SK-N-SH (cell line): ENCODE measurements around the gene TMEM266. TPM values are rescaled to one million over a fixed set of nuclear protein-coding genes. Genes with fewer than 3 reads are reported as not detected.

ENCODE experiments used
- CTCF ChIA-PET: fragments of 300-600, 350-600 bp; formaldehyde crosslinking; extraction: SDS; loops from one replicate; lab custom pipeline; 2021; lab: Yijun Ruan, JAX
- POLR2A ChIA-PET: fragments of 350-600 bp; sonication (Branson Sonifier 250); formaldehyde crosslinking; extraction: SDS; loops from one replicate; lab custom pipeline; 2020; ENCODE audit warnings: antibody characterized with exemption, inconsistent platforms; lab: Yijun Ruan, JAX
- DNase-seq: peaks from one replicate; pipeline ENCODE4 v3.0.0; 2012
- H2AFZ ChIP-seq: fragments of 200-600 bp; sonication (generic); 2 replicates; pipeline ENCODE4 v1.8.1; 2016; ENCODE audit warnings: antibody characterized with exemption, mild to moderate bottlenecking, low read depth
- H3F3A ChIP-seq: fragments of 200-600 bp; sonication (generic); replicated peaks from 2 replicates; pipeline ENCODE3; 2016; ENCODE audit warnings: antibody characterized with exemption, mild to moderate bottlenecking; ENCODE audit not compliant: insufficient read depth
- H3K27ac ChIP-seq, 2 experiments: fragments of 200-500 bp in 1 of 2; fragments of 200-600 bp in 1 of 2; sonication (Bioruptor generic) in 1 of 2; sonication (generic), shearing (Covaris generic) in 1 of 2; 2 replicates each; pipeline versions ENCODE4 v1.5.1 to v1.6.1; 2014 to 2016; ENCODE audit warnings: low read depth in 2 of 2, inconsistent platforms in 1 of 2, low read length in 1 of 2, mild to moderate bottlenecking in 1 of 2, mixed read lengths in 1 of 2
- H3K27me3 ChIP-seq: fragments of 200-600 bp; sonication (generic), shearing (Covaris generic); 2 replicates; pipeline ENCODE4 v1.6.1; 2016; ENCODE audit warnings: mixed run types; ENCODE audit not compliant: insufficient read depth
- H3K36me3 ChIP-seq, 2 experiments: fragments of 200-500 bp in 1 of 2; fragments of 200-600 bp in 1 of 2; sonication (Bioruptor generic) in 1 of 2; sonication (generic) in 1 of 2; replicated peaks in 1 of 2; 2 replicates each; pipeline versions ENCODE3 to v1.5.1; 2014 to 2016; ENCODE audit warnings: low read length in 1 of 2, mild to moderate bottlenecking in 1 of 2; ENCODE audit not compliant: insufficient read depth in 2 of 2, control insufficient read depth in 1 of 2
- H3K4me1 ChIP-seq, 2 experiments: fragments of 200-500 bp in 1 of 2; fragments of 200-600 bp in 1 of 2; sonication (Bioruptor generic) in 1 of 2; sonication (generic), shearing (Covaris generic) in 1 of 2; 2 replicates each; pipeline versions ENCODE4 v1.5.1 to v1.6.1; 2014 to 2016; ENCODE audit warnings: low read depth in 1 of 2, low read length in 1 of 2, mixed run types in 1 of 2; ENCODE audit not compliant: insufficient read depth in 2 of 2, control insufficient read depth in 1 of 2
- H3K4me2 ChIP-seq: fragments of 200-600 bp; sonication (generic), shearing (Covaris generic); 2 replicates; pipeline ENCODE4 v1.6.1; 2017; ENCODE audit warnings: mixed run types
- H3K4me3 ChIP-seq, 2 experiments: fragments of 200-500 bp in 1 of 2; fragments of 200-600 bp in 1 of 2; sonication (Bioruptor generic) in 1 of 2; sonication (generic), shearing (Covaris generic) in 1 of 2; 2 replicates each; pipeline versions ENCODE4 v1.5.1 to v1.8.1; 2014 to 2016; ENCODE audit warnings: low read depth in 2 of 2, inconsistent platforms in 1 of 2, low read length in 1 of 2, mild to moderate bottlenecking in 1 of 2, mixed read lengths in 1 of 2, moderate library complexity in 1 of 2
- H3K79me2 ChIP-seq: fragments of 200-600 bp; sonication (generic); 2 replicates; pipeline ENCODE4 v1.8.1; 2017; ENCODE audit warnings: mild to moderate bottlenecking; ENCODE audit not compliant: insufficient read depth
- H3K9ac ChIP-seq: fragments of 200-600 bp; sonication (generic); 2 replicates; pipeline ENCODE4 v1.6.1; 2017; ENCODE audit warnings: mixed run types
- H3K9me2 ChIP-seq: fragments of 200-600 bp; sonication (generic); 2 replicates; pipeline ENCODE4 v1.6.1; 2017; ENCODE audit warnings: mixed run types
- H3K9me3 ChIP-seq: fragments of 200-600 bp; sonication (generic); 2 replicates; pipeline ENCODE4 v1.6.1; 2017; ENCODE audit warnings: mixed run types, mild to moderate bottlenecking, moderate library complexity
- H4K20me1 ChIP-seq: fragments of 200-600 bp; sonication (generic); 2 replicates; pipeline ENCODE4 v1.6.1; 2017; ENCODE audit warnings: mild to moderate bottlenecking, mixed run types; ENCODE audit not compliant: insufficient read depth
- ELF1 ChIP-seq: IDR thresholded peaks from 2 replicates; pipeline ENCODE4 v1.4.0; 2012
- EP300 ChIP-seq, 2 experiments: IDR thresholded peaks; 2 replicates each; pipeline versions ENCODE4 v1.4.0 to v1.6.1; 2012; ENCODE audit warnings: borderline replicate concordance in 1 of 2, low read depth in 1 of 2, low read length in 1 of 2
- EZH2phosphoT487 ChIP-seq: fragments of 200-600 bp; sonication (generic); IDR thresholded peaks from 2 replicates; pipeline ENCODE4 v1.6.1; 2017; ENCODE audit warnings: low read depth, mixed run types, mild to moderate bottlenecking, antibody characterized with exemption, moderate library complexity, borderline replicate concordance
- FOSL2 ChIP-seq: IDR thresholded peaks from 2 replicates; pipeline ENCODE4 v1.4.0; 2012; ENCODE audit warnings: low read depth, mild to moderate bottlenecking, moderate library complexity, borderline replicate concordance
- FOXJ3 ChIP-seq: sonication (generic); formaldehyde crosslinking; IDR thresholded peaks from 2 replicates; pipeline ENCODE4 v1.5.1; 2020; ENCODE audit warnings: mild to moderate bottlenecking, missing genetic modification reagents
- FOXM1 ChIP-seq: IDR thresholded peaks from 2 replicates; pipeline ENCODE4 v1.4.0; 2012; ENCODE audit warnings: low read depth, mild to moderate bottlenecking
- GABPA ChIP-seq: IDR thresholded peaks from 2 replicates; pipeline ENCODE4 v1.4.0; 2012; ENCODE audit warnings: low read depth, mild to moderate bottlenecking
- GATA2 ChIP-seq: sonication (generic); formaldehyde crosslinking; IDR thresholded peaks from 2 replicates; pipeline ENCODE4 v1.5.0; 2020; ENCODE audit warnings: mild to moderate bottlenecking, missing genetic modification reagents
- NRF1 ChIP-seq: IDR thresholded peaks from 2 replicates; pipeline ENCODE4 v1.6.1; 2012; ENCODE audit warnings: low read depth, mild to moderate bottlenecking, low read length
- POLR2AphosphoS5 ChIP-seq: IDR thresholded peaks from 2 replicates; pipeline ENCODE4 v1.6.1; 2012; ENCODE audit warnings: low read depth, low read length
- RAD21 ChIP-seq: IDR thresholded peaks from 2 replicates; pipeline ENCODE4 v1.6.1; 2012; ENCODE audit warnings: mild to moderate bottlenecking, low read length
- RCOR1 ChIP-seq: fragments of 150-350 bp; IDR thresholded peaks from 2 replicates; pipeline ENCODE4 v1.6.1; 2017; ENCODE audit warnings: antibody characterized with exemption, low read length
- RXRA ChIP-seq: IDR thresholded peaks from 2 replicates; pipeline ENCODE4 v1.4.0; 2012; ENCODE audit warnings: low read depth, mild to moderate bottlenecking, borderline replicate concordance
- SIN3A ChIP-seq: IDR thresholded peaks from 2 replicates; pipeline ENCODE4 v1.6.1; 2012; ENCODE audit warnings: low read depth, mild to moderate bottlenecking, low read length, moderate library complexity, borderline replicate concordance
- TEAD4 ChIP-seq: IDR thresholded peaks from 2 replicates; pipeline ENCODE4 v1.4.0; 2012; ENCODE audit warnings: mild to moderate bottlenecking, borderline replicate concordance; ENCODE audit not compliant: insufficient read depth
- WGBS: methylation state at CpG from one replicate; pipeline ENCODE4 v1.1.6; 2017; ENCODE audit warnings: low lambda C conversion rate; 5-methylcytosine and 5-hydroxymethylcytosine counted together
- polyA plus RNA-seq, 3 experiments: library from polyadenylated mRNA; depleted of rRNA; stranded (reverse); fragments of >200 nt; gene quantifications; 2 replicates each; pipeline ENCODE4 v1.2.3, GENCODE V29; 2012
- TF ChIP-seq, protein P1 (sequence below): fragments of 150-350 bp; IDR thresholded peaks from 2 replicates; pipeline ENCODE4 v1.6.1; 2017; ENCODE audit warnings: antibody characterized with exemption, low read length, low read depth, borderline replicate concordance
- TF ChIP-seq, protein P2 (sequence below): IDR thresholded peaks from 2 replicates; pipeline ENCODE4; 2012
- TF ChIP-seq, protein P3 (sequence below): IDR thresholded peaks from 2 replicates; pipeline ENCODE4 v1.4.0; 2012; ENCODE audit warnings: low read depth, borderline replicate concordance
- TF ChIP-seq, protein P4 (sequence below): IDR thresholded peaks from 2 replicates; pipeline ENCODE4 v1.4.0; 2012; ENCODE audit warnings: low read depth
- TF ChIP-seq, protein P5 (sequence below): IDR thresholded peaks from 2 replicates; pipeline ENCODE4 v1.6.1; 2012; ENCODE audit warnings: mild to moderate bottlenecking, low read depth, low read length, moderate library complexity

Gene TMEM266
- polyA plus RNA-seq, 1 of the 3 experiments (the other 2 are of a cell fraction) = 0.07 TPM

DNA sequence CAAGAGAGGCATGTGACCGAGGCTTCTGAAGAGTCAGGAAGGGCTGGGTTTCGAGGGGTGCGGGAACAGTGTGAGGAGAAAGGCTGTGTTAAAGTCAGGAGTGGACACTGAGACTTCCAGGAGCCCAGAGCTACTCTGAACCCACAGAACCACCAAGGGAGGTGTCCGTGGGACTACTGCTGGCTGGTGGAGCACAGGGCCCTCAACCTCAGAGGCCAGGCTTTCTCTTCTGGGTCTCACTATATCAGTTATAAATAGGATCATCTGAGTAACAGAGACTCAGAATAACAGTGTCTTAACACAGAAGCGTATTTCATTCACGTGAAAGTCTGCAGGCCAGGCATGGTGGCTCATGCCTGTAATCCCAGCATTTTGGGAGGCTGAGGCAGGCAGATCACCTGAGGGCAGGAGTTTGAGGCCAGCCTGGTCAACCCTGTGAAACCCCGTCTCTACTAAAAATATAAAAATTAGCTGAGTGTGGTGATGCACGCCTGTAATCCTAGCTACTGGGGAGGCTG, 113.6 kb downstream of the TMEM266 start (continued):
- TF ChIP-seq, protein P1, sequence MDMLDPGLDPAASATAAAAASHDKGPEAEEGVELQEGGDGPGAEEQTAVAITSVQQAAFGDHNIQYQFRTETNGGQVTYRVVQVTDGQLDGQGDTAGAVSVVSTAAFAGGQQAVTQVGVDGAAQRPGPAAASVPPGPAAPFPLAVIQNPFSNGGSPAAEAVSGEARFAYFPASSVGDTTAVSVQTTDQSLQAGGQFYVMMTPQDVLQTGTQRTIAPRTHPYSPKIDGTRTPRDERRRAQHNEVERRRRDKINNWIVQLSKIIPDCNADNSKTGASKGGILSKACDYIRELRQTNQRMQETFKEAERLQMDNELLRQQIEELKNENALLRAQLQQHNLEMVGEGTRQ = no peak
- TF ChIP-seq ELF1 (no peak), TEAD4 (no peak), RCOR1 (no peak)

DNA sequence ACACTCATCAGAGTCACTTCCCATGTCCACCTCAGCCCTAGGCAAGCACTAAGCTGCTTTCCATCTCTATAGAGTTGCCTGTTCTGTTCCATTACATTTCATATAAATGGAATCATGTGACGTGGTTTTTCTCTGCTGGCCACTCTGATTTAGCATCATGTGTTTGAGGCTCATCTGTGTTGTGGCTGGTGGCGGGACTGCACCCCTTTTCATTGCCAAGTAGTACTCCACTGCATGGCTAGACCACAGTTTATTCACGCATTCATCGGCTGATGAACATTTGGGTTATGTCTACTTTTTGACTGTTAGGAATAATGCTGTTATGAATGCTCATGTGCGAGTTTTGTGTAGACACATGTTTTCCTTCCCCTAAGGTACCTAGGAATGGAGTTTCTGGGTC, 114.9 kb downstream of the TMEM266 start:
- H3K27ac ChIP-seq = no peak overlapping the region
- POLR2A ChIA-PET = no interaction called here
- CTCF ChIA-PET = interaction anchor here (1.1 to 2.6 kb wide), 2 partner anchors 24 to 27 kb away, joined by 3 to 11 read pairs; no protein-coding TSS in a partner anchor
- H3K36me3 ChIP-seq = no peaks in the 10 kb centered on the region
- 70% methylated on average over 5 of the region's 5 CpGs for WGBS
- H3K4me2 ChIP-seq = no peak overlapping the region
- H3K27me3 ChIP-seq = no peaks in the 10 kb centered on the region
- H3K9ac ChIP-seq = no peak overlapping the region
- H3K4me1 ChIP-seq = no peaks in the 10 kb centered on the region; a peak in 1 of 4 replicates
- H3K9me2 ChIP-seq = no peaks in the 10 kb centered on the region
- H3K4me3 ChIP-seq = no peak overlapping the region
- no peaks in the 10 kb centered on the region for H3F3A ChIP-seq
- TF ChIP-seq EZH2phosphoT487 (no peak), FOSL2 (no peak), RAD21 (no peak), TEAD4 (no peak), FOXM1 (no peak), POLR2AphosphoS5 (no peak), NRF1 (no peak), EP300 (IDR thresholded peaks at IDR 0.05; ENCODE audit: borderline replicate concordance in 1 of 2, low read depth in 1 of 2, low read length in 1 of 2) (no peak), GABPA (no peak), FOXJ3 (CRISPR knock-in tag) (no peak), SIN3A (no peak), GATA2 (no peak), RCOR1 (no peak), RXRA (no peak), ELF1 (no peak)
- TF ChIP-seq, protein P1 = no peak
- TF ChIP-seq, protein P2, sequence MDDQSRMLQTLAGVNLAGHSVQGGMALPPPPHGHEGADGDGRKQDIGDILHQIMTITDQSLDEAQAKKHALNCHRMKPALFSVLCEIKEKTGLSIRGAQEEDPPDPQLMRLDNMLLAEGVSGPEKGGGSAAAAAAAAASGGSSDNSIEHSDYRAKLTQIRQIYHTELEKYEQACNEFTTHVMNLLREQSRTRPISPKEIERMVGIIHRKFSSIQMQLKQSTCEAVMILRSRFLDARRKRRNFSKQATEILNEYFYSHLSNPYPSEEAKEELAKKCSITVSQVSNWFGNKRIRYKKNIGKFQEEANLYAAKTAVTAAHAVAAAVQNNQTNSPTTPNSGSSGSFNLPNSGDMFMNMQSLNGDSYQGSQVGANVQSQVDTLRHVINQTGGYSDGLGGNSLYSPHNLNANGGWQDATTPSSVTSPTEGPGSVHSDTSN = no peak
- TF ChIP-seq, protein P3, sequence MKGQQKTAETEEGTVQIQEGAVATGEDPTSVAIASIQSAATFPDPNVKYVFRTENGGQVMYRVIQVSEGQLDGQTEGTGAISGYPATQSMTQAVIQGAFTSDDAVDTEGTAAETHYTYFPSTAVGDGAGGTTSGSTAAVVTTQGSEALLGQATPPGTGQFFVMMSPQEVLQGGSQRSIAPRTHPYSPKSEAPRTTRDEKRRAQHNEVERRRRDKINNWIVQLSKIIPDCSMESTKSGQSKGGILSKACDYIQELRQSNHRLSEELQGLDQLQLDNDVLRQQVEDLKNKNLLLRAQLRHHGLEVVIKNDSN = no peak
- TF ChIP-seq, protein P4, sequence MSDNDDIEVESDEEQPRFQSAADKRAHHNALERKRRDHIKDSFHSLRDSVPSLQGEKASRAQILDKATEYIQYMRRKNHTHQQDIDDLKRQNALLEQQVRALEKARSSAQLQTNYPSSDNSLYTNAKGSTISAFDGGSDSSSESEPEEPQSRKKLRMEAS = no peak
- TF ChIP-seq, protein P5, sequence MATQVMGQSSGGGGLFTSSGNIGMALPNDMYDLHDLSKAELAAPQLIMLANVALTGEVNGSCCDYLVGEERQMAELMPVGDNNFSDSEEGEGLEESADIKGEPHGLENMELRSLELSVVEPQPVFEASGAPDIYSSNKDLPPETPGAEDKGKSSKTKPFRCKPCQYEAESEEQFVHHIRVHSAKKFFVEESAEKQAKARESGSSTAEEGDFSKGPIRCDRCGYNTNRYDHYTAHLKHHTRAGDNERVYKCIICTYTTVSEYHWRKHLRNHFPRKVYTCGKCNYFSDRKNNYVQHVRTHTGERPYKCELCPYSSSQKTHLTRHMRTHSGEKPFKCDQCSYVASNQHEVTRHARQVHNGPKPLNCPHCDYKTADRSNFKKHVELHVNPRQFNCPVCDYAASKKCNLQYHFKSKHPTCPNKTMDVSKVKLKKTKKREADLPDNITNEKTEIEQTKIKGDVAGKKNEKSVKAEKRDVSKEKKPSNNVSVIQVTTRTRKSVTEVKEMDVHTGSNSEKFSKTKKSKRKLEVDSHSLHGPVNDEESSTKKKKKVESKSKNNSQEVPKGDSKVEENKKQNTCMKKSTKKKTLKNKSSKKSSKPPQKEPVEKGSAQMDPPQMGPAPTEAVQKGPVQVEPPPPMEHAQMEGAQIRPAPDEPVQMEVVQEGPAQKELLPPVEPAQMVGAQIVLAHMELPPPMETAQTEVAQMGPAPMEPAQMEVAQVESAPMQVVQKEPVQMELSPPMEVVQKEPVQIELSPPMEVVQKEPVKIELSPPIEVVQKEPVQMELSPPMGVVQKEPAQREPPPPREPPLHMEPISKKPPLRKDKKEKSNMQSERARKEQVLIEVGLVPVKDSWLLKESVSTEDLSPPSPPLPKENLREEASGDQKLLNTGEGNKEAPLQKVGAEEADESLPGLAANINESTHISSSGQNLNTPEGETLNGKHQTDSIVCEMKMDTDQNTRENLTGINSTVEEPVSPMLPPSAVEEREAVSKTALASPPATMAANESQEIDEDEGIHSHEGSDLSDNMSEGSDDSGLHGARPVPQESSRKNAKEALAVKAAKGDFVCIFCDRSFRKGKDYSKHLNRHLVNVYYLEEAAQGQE = no peak
- H3K9me3 ChIP-seq = no peaks in the 10 kb centered on the region
- H2AFZ ChIP-seq = no peak overlapping the region
- no peaks in the 10 kb centered on the region for H4K20me1 ChIP-seq
- H3K79me2 ChIP-seq = no peaks in the 10 kb centered on the region
- no peak for DNase-seq
